ENCODE results near the gene CASZ1. TPM values are rescaled to one million over a fixed set of nuclear protein-coding genes. Genes with fewer than 3 reads are reported as not detected.
A peak's percentile ranks its signal among the peaks of the same experiment; 100 is the strongest.

CASZ1 gene
- total RNA-seq, 2 donors from 2014 or later = 90.9 to 96.9 TPM

- peaks cover 50% of the 10 kb centered on the region for H3K4me1 ChIP-seq (replicated peaks)
Observed at GRCh38 chr1:10693497-10694273, 102.8 kb downstream of the CASZ1 start.

GRCh38 chr1:10693152-10693496 lies 103.3 kb downstream of the CASZ1 start:
- Histone ChIP-seq H3K36me3 (no peaks in the 10 kb centered on the region), H3K4me1 (replicated peaks) (peaks cover 55% of the 10 kb centered on the region), H3K4me3 (peak overlapping the region; percentile 67 to 86), H3K27ac (peak overlapping the region; percentile 91 to 96), H3K27me3 (replicated peaks; ENCODE audit: insufficient read depth) (no peaks in the 10 kb centered on the region), H3K9me3 (no peaks in the 10 kb centered on the region)
- DNase-seq (ENCODE audit: low spot score) = no peak
- 28% methylated on average over 6 of the region's 6 CpGs for WGBS
- intact Hi-C loops (cut with DNase I) = loop anchor here (5.0 to 10.0 kb wide), 3 partner anchors 99 to 172 kb away; no protein-coding TSS in a partner anchor
- TF ChIP-seq CTCF (IDR thresholded peaks at IDR 0.05) (no peak), POLR2A (IDR thresholded peaks at IDR 0.05) (no peak), POLR2AphosphoS5 (IDR thresholded peaks at IDR 0.05) (no peak)

More at GRCh38 chr1:10693497-10694273, 102.8 kb downstream of the CASZ1 start:
- WGBS = under 1% methylated on average over 72 of the region's 79 CpGs
- intact Hi-C loops (cut with DNase I) = loop anchor here (5.0 to 10.0 kb wide), 3 partner anchors 99 to 171 kb away; no protein-coding TSS in a partner anchor
- H3K27me3 ChIP-seq (replicated peaks; ENCODE audit: insufficient read depth) = no peaks in the 10 kb centered on the region
- TF ChIP-seq CTCF (IDR thresholded peaks at IDR 0.05) = no peak
- no peak for TF ChIP-seq POLR2A (IDR thresholded peaks at IDR 0.05)
- no peak for TF ChIP-seq POLR2AphosphoS5 (IDR thresholded peaks at IDR 0.05)
- no peak for DNase-seq (ENCODE audit: low spot score)
- H3K4me3 ChIP-seq = peak overlapping the region; percentile 67 to 86
- H3K27ac ChIP-seq = peak overlapping the region; percentile 91 to 96
- H3K9me3 ChIP-seq = no peaks in the 10 kb centered on the region
- no peaks in the 10 kb centered on the region for H3K36me3 ChIP-seq

- no peaks in the 10 kb centered on the region for H3K27me3 ChIP-seq (replicated peaks; ENCODE audit: insufficient read depth)
- H3K4me3 ChIP-seq = peak overlapping the region; percentile 67 to 86
- intact Hi-C loops (cut with DNase I) = loop anchor here (5.0 to 10.0 kb wide), 3 partner anchors 100 to 172 kb away; no protein-coding TSS in a partner anchor
- peak overlapping the region; percentile 91 to 96 for H3K27ac ChIP-seq
- TF ChIP-seq POLR2A (IDR thresholded peaks at IDR 0.05) (no peak), CTCF (IDR thresholded peaks at IDR 0.05) (peak in 3 of 4 experiments; percentile 46 to 74 (median 64)), POLR2AphosphoS5 (IDR thresholded peaks at IDR 0.05) (peak; percentile 28)
- no peaks in the 10 kb centered on the region for H3K36me3 ChIP-seq
- DNase-seq (ENCODE audit: low spot score) = peak; percentile 61
- no peaks in the 10 kb centered on the region for H3K9me3 ChIP-seq
- peaks cover 57% of the 10 kb centered on the region for H3K4me1 ChIP-seq (replicated peaks)
- WGBS = 45% methylated on average over 13 of the region's 13 CpGs
Observed at GRCh38 chr1:10692401-10693021, 103.9 kb downstream of the CASZ1 start.

- DNase-seq (ENCODE audit: low spot score) = no peak
- intact Hi-C loops (cut with DNase I) = loop anchor here (5.0 to 10.0 kb wide), 3 partner anchors 101 to 173 kb away; no protein-coding TSS in a partner anchor
- H3K36me3 ChIP-seq = no peaks in the 10 kb centered on the region
- H3K4me3 ChIP-seq = peak overlapping the region; percentile 67 to 86
- H3K4me1 ChIP-seq (replicated peaks) = peaks cover 59% of the 10 kb centered on the region
- WGBS = 80% methylated on average over 1 of the region's 1 CpG
- TF ChIP-seq POLR2A (IDR thresholded peaks at IDR 0.05) = no peak
- no peak for TF ChIP-seq POLR2AphosphoS5 (IDR thresholded peaks at IDR 0.05)
- no peaks in the 10 kb centered on the region for H3K27me3 ChIP-seq (replicated peaks; ENCODE audit: insufficient read depth)
- no peaks in the 10 kb centered on the region for H3K9me3 ChIP-seq
- H3K27ac ChIP-seq = peak overlapping the region; percentile 91 to 96
Observed at GRCh38 chr1:10691740-10692125, 104.7 kb downstream of the CASZ1 start.

GRCh38 chr1:10691075-10691739 lies 105.2 kb downstream of the CASZ1 start:
- H3K4me1 ChIP-seq (replicated peaks) = peaks cover 59% of the 10 kb centered on the region
- intact Hi-C loops (cut with DNase I) = loop anchor here (5.0 to 10.0 kb wide), 3 partner anchors 101 to 174 kb away; no protein-coding TSS in a partner anchor
- H3K4me3 ChIP-seq = peak overlapping the region in 1 of 2 donors; percentile 86
- no peaks in the 10 kb centered on the region for H3K9me3 ChIP-seq
- H3K27me3 ChIP-seq (replicated peaks; ENCODE audit: insufficient read depth) = no peaks in the 10 kb centered on the region
- TF ChIP-seq CTCF (IDR thresholded peaks at IDR 0.05) (no peak), POLR2AphosphoS5 (IDR thresholded peaks at IDR 0.05) (no peak), POLR2A (IDR thresholded peaks at IDR 0.05) (no peak)
- no peak for DNase-seq (ENCODE audit: low spot score)
- no peaks in the 10 kb centered on the region for H3K36me3 ChIP-seq
- WGBS = 79% methylated on average over 16 of the region's 17 CpGs
- peak overlapping the region; percentile 91 to 96 for H3K27ac ChIP-seq
